K562 (cell line): Measurements from ENCODE around the gene CLP1. TPM values are rescaled to one million over a fixed set of nuclear protein-coding genes. Genes with fewer than 3 reads are reported as not detected.
"Not testable (repeated sequence)": the region's sequence is repeated elsewhere in the genome, so short reads cannot be mapped to it uniquely, and the experiment has no call there.

Source experiments
- ATAC-seq: fragments of 200-7000 bp; cut with Tn5 transposase; 3 replicates; pipeline ENCODE4 v1.9.1; 2020; ENCODE audit warnings: moderate library complexity
- BruUV-seq: library from RNA; stranded (reverse); fragments of 400-500 nt; replicated peaks from 2 replicates; lab custom pipeline; 2021; lab: Mats Ljungman, UMichigan
- CTCF ChIA-PET: fragments of 300-600 bp; formaldehyde crosslinking; extraction: SDS; loops from one replicate; lab custom pipeline; 2021; ENCODE audit warnings: low intra/inter-chr PET ratio; lab: Yijun Ruan, JAX
- POLR2A ChIA-PET: fragments of 300-600, 350-650 bp; sonication (Branson Sonifier 250); formaldehyde crosslinking; extraction: SDS; loops from one replicate; lab custom pipeline; 2021; ENCODE audit warnings: antibody characterized with exemption, inconsistent platforms; lab: Yijun Ruan, JAX
- DNase-seq, 4 experiments: peaks; one replicate each; pipeline versions ENCODE4 v3.0.0 to v3.0.0-alpha.2; 2011 to 2018; ENCODE audit warnings: low spot score in 3 of 4, mixed read lengths in 3 of 4; ENCODE audit errors: extremely low read depth in 1 of 4
- FAIRE-seq: peaks from 2 replicates; lab custom pipeline; 2011; peaks lifted over from hg19 to GRCh38; lab: Jason Lieb, UNC
- H2AFZ ChIP-seq: 2 replicates; pipeline ENCODE4 v1.6.0; 2011; ENCODE audit warnings: low read depth, low read length, control low read depth, inconsistent platforms
- H3K27ac ChIP-seq: fragments of 200-600 bp; 3 replicates; pipeline ENCODE4 v1.8.0; 2011; ENCODE audit warnings: low read depth, mild to moderate bottlenecking, control low read depth, inconsistent platforms, low read length, moderate library complexity, mixed read lengths; ENCODE audit errors: extremely low read depth
- H3K27me3 ChIP-seq, 2 experiments: fragments of 300-600 bp in 1 of 2; 2 replicates in 1 of 2; 3 replicates in 1 of 2; pipeline versions ENCODE4 v1.6.0 to v1.8.0; 2011; ENCODE audit warnings: inconsistent platforms in 2 of 2, low read length in 2 of 2, mild to moderate bottlenecking in 1 of 2, mixed read lengths in 1 of 2, moderate library complexity in 1 of 2; ENCODE audit not compliant: control insufficient read depth in 2 of 2, insufficient read depth in 2 of 2
- H3K36me3 ChIP-seq: fragments of 300-600 bp; 3 replicates; pipeline ENCODE4 v1.8.0; 2011; ENCODE audit warnings: mild to moderate bottlenecking, low read length, inconsistent platforms; ENCODE audit not compliant: control insufficient read depth, insufficient read depth
- H3K4me1 ChIP-seq, 2 experiments: fragments of 200-600 bp in 1 of 2; replicated peaks in 1 of 2; 2 replicates in 1 of 2; 3 replicates in 1 of 2; pipeline versions ENCODE4 v1.5.1 to v1.8.0; 2011; ENCODE audit warnings: inconsistent platforms in 2 of 2, low read length in 2 of 2, mild to moderate bottlenecking in 1 of 2, mixed read lengths in 1 of 2, moderate library complexity in 1 of 2; ENCODE audit not compliant: control insufficient read depth in 2 of 2, insufficient read depth in 2 of 2
- H3K4me2 ChIP-seq: 2 replicates; pipeline ENCODE4 v1.6.1; 2011; ENCODE audit warnings: low read length, control low read depth, inconsistent platforms, mixed read lengths; ENCODE audit not compliant: insufficient read depth
- H3K4me3 ChIP-seq: fragments of 200-600 bp; sonication (generic), shearing (Covaris generic); 2 replicates; pipeline ENCODE4 v1.5.1; 2016; ENCODE audit warnings: control low read depth, inconsistent platforms
- H3K79me2 ChIP-seq: fragments of 200-600 bp; 3 replicates; pipeline ENCODE4 v1.8.0; 2011; ENCODE audit warnings: low read length, inconsistent platforms; ENCODE audit not compliant: control insufficient read depth, insufficient read depth
- H3K9ac ChIP-seq, 2 experiments: 2 replicates each; pipeline versions ENCODE4 v1.6.0 to v1.6.1; 2011; ENCODE audit warnings: low read depth in 2 of 2, low read length in 2 of 2, control low read depth in 1 of 2, inconsistent platforms in 1 of 2, mild to moderate bottlenecking in 1 of 2, mixed read lengths in 1 of 2; ENCODE audit not compliant: insufficient read depth in 1 of 2
- H3K9me1 ChIP-seq: one replicate; pipeline ENCODE4 v1.6.0; 2011; ENCODE audit warnings: inconsistent platforms, mild to moderate bottlenecking, low read length, moderate library complexity; ENCODE audit not compliant: control insufficient read depth, insufficient read depth
- H3K9me3 ChIP-seq: replicated peaks from 2 replicates; pipeline ENCODE4 v1.5.1; 2011; ENCODE audit warnings: low read depth, low read length, inconsistent platforms; ENCODE audit not compliant: control insufficient read depth, insufficient read depth
- H4K20me1 ChIP-seq: replicated peaks from 2 replicates; pipeline ENCODE4 v1.6.1; 2011; ENCODE audit warnings: low read length, inconsistent platforms, mixed read lengths; ENCODE audit not compliant: control insufficient read depth, insufficient read depth
- CEBPB ChIP-seq: fragments of 450-650 bp; IDR thresholded peaks from 2 replicates; pipeline ENCODE4 v1.6.1; 2016; ENCODE audit warnings: missing genetic modification characterization, missing compliant biosample characterization
- CEBPG ChIP-seq, 3 experiments: fragments of 200-800 bp in 1 of 3; sonication (Bioruptor generic) in 1 of 3; sonication (generic) in 1 of 3; formaldehyde crosslinking in 1 of 3; IDR thresholded peaks in 2 of 3; conservative IDR thresholded peaks in 1 of 3; 2 replicates each; pipeline versions ENCODE4 v1.6.1 to v1.8.0; 2016 to 2022; ENCODE audit warnings: missing compliant biosample characterization in 2 of 3, missing genetic modification characterization in 2 of 3, mild to moderate bottlenecking in 1 of 3, missing genetic modification reagents in 1 of 3
- ILF3 ChIP-seq: fragments of 450-650 bp; IDR thresholded peaks from 2 replicates; pipeline ENCODE4 v1.6.1; 2018; ENCODE audit warnings: antibody characterized with exemption, mild to moderate bottlenecking, moderate library complexity, borderline replicate concordance
- MCM7 ChIP-seq, 2 experiments: fragments of 450-650 bp; IDR thresholded peaks; 2 replicates each; pipeline ENCODE4 v1.6.1; 2016 to 2018
- MXI1 ChIP-seq: IDR thresholded peaks from 2 replicates; pipeline ENCODE4 v1.6.1; 2011; ENCODE audit warnings: low read depth, mild to moderate bottlenecking, improper control_type of control experiment, low read length
- WGBS: fragments of 100-300 bp; shearing (Covaris generic); methylation state at CpG from one replicate; pipeline ENCODE4 v1.1.6; 2016; ENCODE audit warnings: low coverage, mixed read lengths; ENCODE audit not compliant: insufficient coverage; ENCODE audit errors: missing lambda C conversion rate; 5-methylcytosine and 5-hydroxymethylcytosine counted together
- in situ Hi-C: fragments of 300-500 bp; cut with MboI; formaldehyde crosslinking; loops from 4 replicates; pipeline ENCODE4 v1.15.0; 2018; ENCODE audit warnings: inconsistent platforms, mixed read lengths
- intact Hi-C: fragments of 100-400 bp; cut with micrococcal nuclease; formaldehyde crosslinking; loops from 2 replicates; pipeline ENCODE4 v1.14.2; 2022
- microRNA counts: library from miRNA; unstranded; fragments of <30 nt; microRNA quantifications from one replicate; lab custom pipeline; 2016
- microRNA-seq: library from miRNA; unstranded; fragments of <30 nt; microRNA quantifications from one replicate; pipeline ENCODE4, GENCODE V29; 2018; ENCODE audit warnings: borderline microRNAs expressed
- polyA plus RNA-seq, 8 experiments: library from polyadenylated mRNA; depleted of rRNA in 4 of 8; stranded (reverse) in 5 of 8; unstranded in 3 of 8; fragments of >200 nt; fragmentation: Nextera tagmentation in 2 of 8; fragmentation: Illumina TruSeq in 1 of 8; extraction: Ambion mirVana in 2 of 8; extraction: Trizol in 1 of 8; gene quantifications; 2 replicates each; pipeline versions ENCODE4 v1.2.1 to v1.2.3, GENCODE V29; 2011 to 2014; ENCODE audit warnings: inconsistent platforms in 1 of 8, missing spikeins in 1 of 8
- small RNA-seq: library from RNA; depleted of rRNA; stranded (forward); fragments of <200 nt; gene quantifications from one replicate; pipeline ENCODE3, GENCODE V24; 2014
- total RNA-seq, 7 experiments: library from RNA; depleted of rRNA in 6 of 7; stranded (reverse); fragments of >200 nt in 6 of 7; fragmentation: Illumina TruSeq in 2 of 7; extraction: Trizol in 2 of 7; gene quantifications; 2 replicates each; pipeline versions ENCODE4 v1.2.1 to v1.2.3, GENCODE V29; 2011 to 2021; ENCODE audit warnings: low replicate concordance in 1 of 7

Gene CLP1
- total and polyA plus RNA-seq, 9 of the 15 experiments (the other 6 are each of a cell fraction or from before 2014, with no cell fraction given), result 19.1 to 46.2 (median 27.8) TPM

DNA sequence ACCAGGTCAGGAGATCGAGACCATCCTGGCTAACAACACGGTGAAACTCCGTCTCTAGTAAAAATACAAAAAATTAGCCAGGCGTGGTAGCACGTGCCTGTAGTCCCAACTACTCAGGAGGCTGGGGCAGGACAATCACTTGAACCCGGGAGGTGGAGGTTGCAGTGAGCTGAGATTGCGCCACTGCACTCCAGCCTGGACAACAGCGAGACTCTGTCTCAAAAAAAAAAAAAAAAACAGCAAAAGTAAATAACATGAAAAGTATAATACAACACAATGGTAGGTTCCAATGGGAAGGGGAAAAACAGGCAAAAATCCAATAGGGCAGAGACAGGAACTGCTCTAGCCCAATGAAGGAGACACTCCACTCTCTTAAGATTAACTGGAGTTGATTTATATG lies 47.9 kb downstream of the CLP1 start:
- not testable (repeated sequence) for BruUV-seq, FAIRE-seq
- 91% methylated on average over 7 of the region's 8 CpGs for WGBS

DNA sequence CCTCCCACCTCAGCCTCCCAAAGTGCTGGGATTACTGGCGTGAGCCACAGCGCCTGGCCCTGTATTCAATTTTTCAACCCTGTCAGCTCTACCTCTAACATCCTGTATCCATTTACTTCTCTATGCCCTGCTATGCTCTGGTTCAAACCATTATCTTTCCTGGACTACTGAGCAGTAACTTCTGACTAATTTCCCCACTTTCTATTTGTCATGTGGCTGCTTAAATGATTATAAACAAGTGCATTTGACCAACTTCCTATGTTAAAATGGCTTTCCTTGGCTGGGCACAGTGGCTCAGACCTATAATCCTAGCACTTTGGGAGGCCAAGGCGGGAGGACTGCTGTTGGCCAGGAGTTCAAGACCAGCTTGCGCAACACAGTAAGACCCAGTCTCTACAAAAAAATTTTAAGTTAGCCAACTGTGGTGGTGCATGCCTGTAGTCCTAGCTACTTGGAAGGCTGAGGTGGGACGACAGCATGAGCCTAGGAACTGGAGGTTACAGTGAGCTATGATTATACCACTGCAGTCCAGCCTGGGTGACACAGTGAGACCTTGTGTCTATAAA lies 52.3 kb downstream of the CLP1 start:
- ChIA-PET POLR2A (interaction anchor here (0.9 to 1.2 kb wide), 3 partner anchors 12 to 32 kb away, joined by 3 to 5 read pairs (median 3); partner anchors contain the start of gene SELENOH), CTCF (no interaction called here)
- Histone ChIP-seq H3K27me3 (no peaks in the 10 kb centered on the region), H3K9me3 (no peaks in the 10 kb centered on the region; the same call in 1 of the 2 replicates), H3K4me2 (no peak overlapping the region), H3K4me1 (peaks cover 9% of the 10 kb centered on the region in 2 experiments; a peak in 3 of 5 replicates), H4K20me1 (0 out of 2 replicates have a peak, but pooled peaks cover 4% of the 10 kb centered on the region), H3K36me3 (peaks cover 28% of the 10 kb centered on the region; the same call in 2 of the 3 replicates), H3K9me1 (no peaks in the 10 kb centered on the region), H3K27ac (no peak overlapping the region), H3K9ac (no peak overlapping the region), H2AFZ (no peak overlapping the region), H3K4me3 (no peak overlapping the region), H3K79me2 (peaks cover 53% of the 10 kb centered on the region)
- FAIRE-seq (no peak), ATAC-seq (no peak), DNase-seq (no peak)
- intact Hi-C loops, result no loop called here
- 84% methylated on average over 5 of the region's 5 CpGs for WGBS
- TF ChIP-seq CEBPB, result peak; percentile 84
- TF ChIP-seq ILF3, result no peak
- no peak for TF ChIP-seq MXI1
- no peak for TF ChIP-seq MCM7 (IDR thresholded peaks at IDR 0.05)
- TF ChIP-seq CEBPG (CRISPR knock-in tag; IDR thresholded peaks at IDR 0.05), result no peak
- TF ChIP-seq CEBPG (tag; conservative IDR thresholded peaks at IDR 0.05 in 1 of 2, IDR thresholded peaks at IDR 0.05 in 1 of 2), result peak; percentile 47 to 61; a peak in 3 of 4 replicates
- BruUV-seq, result no TSS peak
- in situ Hi-C loops, result no loop called here

More for the DNA sequence above, 47.9 kb downstream of the CLP1 start:
- H3K27me3 ChIP-seq, H3K4me3 ChIP-seq, H3K9me3 ChIP-seq, H3K9ac ChIP-seq, H3K27ac ChIP-seq, H3K4me1 ChIP-seq, ATAC-seq, H2AFZ ChIP-seq, in situ Hi-C loops, CTCF ChIA-PET, H3K4me2 ChIP-seq, intact Hi-C loops, H3K9me1 ChIP-seq, DNase-seq, H4K20me1 ChIP-seq: not testable (repeated sequence)
- Histone ChIP-seq H3K79me2 (peaks cover 11% of the 10 kb centered on the region), H3K36me3 (peaks cover 45% of the 10 kb centered on the region)
- POLR2A ChIA-PET, result interaction anchor here (0.6 kb wide), 1 partner anchor 27 kb away, joined by 3 read pairs; no protein-coding TSS in a partner anchor

MicroRNAs encoded within 50 kb of the gene (microRNA counts, 767-probe panel; counts per million panel counts)
- microRNA hsa-miR-130a-3p (lab: Ali Mortazavi, UCI), result 4,107 counts per million, percentile 82 among the panel's probes with 10 or more counts

Small RNA genes lying within 50 kb of the gene (microRNA-seq; reads per million reads assigned to microRNA genes)
- gene MIR130A, result 1.5 reads per million, percentile 19 among the genes with 10 or more reads in this experiment

Small RNA genes lying within 50 kb of the gene (small RNA-seq; reads per million reads assigned to genes)
- 0.55 reads per million, percentile 28 among the genes with 10 or more reads in this experiment for gene MIR130A

Other genes with a start within 250 kb of the CLP1 start
Only the 7 nearest of the 14 such genes appear.
- 7.7 and 11.8 TPM in 2 replicates for gene UBE2L6, start 90.1 kb upstream of the CLP1 start, total RNA-seq (2014; rRNA removed)
- 6.4 and 7.9 TPM in 2 replicates for gene UBE2L6, start 90.1 kb upstream of the CLP1 start, total RNA-seq (2014; rRNA removed; fragmentation: Illumina TruSeq; extraction: Trizol)
- gene UBE2L6, start 90.1 kb upstream of the CLP1 start, total RNA-seq (2015; rRNA removed; fragmentation: Illumina TruSeq; extraction: Trizol), result 9.1 and 10.9 TPM in 2 replicates
- gene UBE2L6, start 90.1 kb upstream of the CLP1 start, total RNA-seq (2021), result 9.7 and 9.8 TPM in 2 replicates
- gene UBE2L6, start 90.1 kb upstream of the CLP1 start, polyA plus RNA-seq (2011; rRNA removed), result 5.4 and 5.9 TPM in 2 replicates
- 13.2 and 15.7 TPM in 2 replicates for gene UBE2L6, start 90.1 kb upstream of the CLP1 start, polyA plus RNA-seq (2014; fragmentation: Illumina TruSeq; extraction: Trizol)
- gene UBE2L6, start 90.1 kb upstream of the CLP1 start, polyA plus RNA-seq (2014; fragmentation: Nextera tagmentation; extraction: Ambion mirVana), result 10 to 100 TPM; 21.5 to 24.9 TPM
- gene UBE2L6, start 90.1 kb upstream of the CLP1 start, polyA plus RNA-seq (2014; rRNA removed), result 9.8 and 11.1 TPM in 2 replicates
- gene SERPING1, start 60.1 kb upstream of the CLP1 start, total RNA-seq (2014; rRNA removed), result not detected in 2 replicates
- not detected in 2 replicates for gene SERPING1, start 60.1 kb upstream of the CLP1 start, total RNA-seq (2014; rRNA removed; fragmentation: Illumina TruSeq; extraction: Trizol)
- gene SERPING1, start 60.1 kb upstream of the CLP1 start, total RNA-seq (2015; rRNA removed; fragmentation: Illumina TruSeq; extraction: Trizol), result 0.14 TPM in 1 of 2 replicates, not detected in the other
- 0.94 and 1.00 TPM in 2 replicates for gene SERPING1, start 60.1 kb upstream of the CLP1 start, total RNA-seq (2021)
- 0.10 and 0.31 TPM in 2 replicates for gene SERPING1, start 60.1 kb upstream of the CLP1 start, polyA plus RNA-seq (2011; rRNA removed)
- gene SERPING1, start 60.1 kb upstream of the CLP1 start, polyA plus RNA-seq (2014; fragmentation: Illumina TruSeq; extraction: Trizol), result 0.08 and 0.31 TPM in 2 replicates
- gene SERPING1, start 60.1 kb upstream of the CLP1 start, polyA plus RNA-seq (2014; fragmentation: Nextera tagmentation; extraction: Ambion mirVana), result under 1 TPM; 0.21 to 0.30 TPM
- 0.20 and 0.55 TPM in 2 replicates for gene SERPING1, start 60.1 kb upstream of the CLP1 start, polyA plus RNA-seq (2014; rRNA removed)
- gene YPEL4, start 7.8 kb upstream of the CLP1 start, total RNA-seq (2014; rRNA removed), result 0.37 TPM in 1 of 2 replicates, not detected in the other
- 0.16 and 0.22 TPM in 2 replicates for gene YPEL4, start 7.8 kb upstream of the CLP1 start, total RNA-seq (2014; rRNA removed; fragmentation: Illumina TruSeq; extraction: Trizol)
- 0.07 and 0.08 TPM in 2 replicates for gene YPEL4, start 7.8 kb upstream of the CLP1 start, total RNA-seq (2015; rRNA removed; fragmentation: Illumina TruSeq; extraction: Trizol)
- 0.42 and 0.51 TPM in 2 replicates for gene YPEL4, start 7.8 kb upstream of the CLP1 start, total RNA-seq (2021)
- 0.91 and 1.4 TPM in 2 replicates for gene YPEL4, start 7.8 kb upstream of the CLP1 start, polyA plus RNA-seq (2011; rRNA removed)
- 0.40 and 0.48 TPM in 2 replicates for gene YPEL4, start 7.8 kb upstream of the CLP1 start, polyA plus RNA-seq (2014; fragmentation: Illumina TruSeq; extraction: Trizol)
- gene YPEL4, start 7.8 kb upstream of the CLP1 start, polyA plus RNA-seq (2014; fragmentation: Nextera tagmentation; extraction: Ambion mirVana), result under 1 TPM in 1 of 2 experiments, not detected in 1; 0.08 TPM
- gene YPEL4, start 7.8 kb upstream of the CLP1 start, polyA plus RNA-seq (2014; rRNA removed), result 0.40 and 1.1 TPM in 2 replicates
- gene ZDHHC5, start 10.4 kb downstream of the CLP1 start, total RNA-seq (2014; rRNA removed), result 22.5 and 30.0 TPM in 2 replicates
- gene ZDHHC5, start 10.4 kb downstream of the CLP1 start, total RNA-seq (2014; rRNA removed; fragmentation: Illumina TruSeq; extraction: Trizol), result 31.3 and 35.6 TPM in 2 replicates
- gene ZDHHC5, start 10.4 kb downstream of the CLP1 start, total RNA-seq (2015; rRNA removed; fragmentation: Illumina TruSeq; extraction: Trizol), result 35.9 and 37.1 TPM in 2 replicates
- gene ZDHHC5, start 10.4 kb downstream of the CLP1 start, total RNA-seq (2021), result 46.3 and 51.8 TPM in 2 replicates
- gene ZDHHC5, start 10.4 kb downstream of the CLP1 start, polyA plus RNA-seq (2011; rRNA removed), result 41.6 and 44.7 TPM in 2 replicates
- gene ZDHHC5, start 10.4 kb downstream of the CLP1 start, polyA plus RNA-seq (2014; fragmentation: Illumina TruSeq; extraction: Trizol), result 51.5 and 64.2 TPM in 2 replicates
- 1 to 10 TPM; 3.8 to 8.8 TPM for gene ZDHHC5, start 10.4 kb downstream of the CLP1 start, polyA plus RNA-seq (2014; fragmentation: Nextera tagmentation; extraction: Ambion mirVana)
- gene ZDHHC5, start 10.4 kb downstream of the CLP1 start, polyA plus RNA-seq (2014; rRNA removed), result 36.4 and 39.1 TPM in 2 replicates
- 19.3 and 23.5 TPM in 2 replicates for gene MED19, start 54.5 kb downstream of the CLP1 start, total RNA-seq (2014; rRNA removed)
- 13.9 and 14.9 TPM in 2 replicates for gene MED19, start 54.5 kb downstream of the CLP1 start, total RNA-seq (2014; rRNA removed; fragmentation: Illumina TruSeq; extraction: Trizol)
- 15.0 and 17.2 TPM in 2 replicates for gene MED19, start 54.5 kb downstream of the CLP1 start, total RNA-seq (2015; rRNA removed; fragmentation: Illumina TruSeq; extraction: Trizol)
- gene MED19, start 54.5 kb downstream of the CLP1 start, total RNA-seq (2021), result 13.7 and 14.0 TPM in 2 replicates
- gene MED19, start 54.5 kb downstream of the CLP1 start, polyA plus RNA-seq (2011; rRNA removed), result 16.4 and 19.2 TPM in 2 replicates
- 17.7 and 19.8 TPM in 2 replicates for gene MED19, start 54.5 kb downstream of the CLP1 start, polyA plus RNA-seq (2014; fragmentation: Illumina TruSeq; extraction: Trizol)
- gene MED19, start 54.5 kb downstream of the CLP1 start, polyA plus RNA-seq (2014; fragmentation: Nextera tagmentation; extraction: Ambion mirVana), result 1 to 10 TPM; 7.3 to 7.9 TPM
- gene MED19, start 54.5 kb downstream of the CLP1 start, polyA plus RNA-seq (2014; rRNA removed), result 15.9 and 22.1 TPM in 2 replicates
- 184 and 195 TPM in 2 replicates for gene TMX2, start 54.8 kb downstream of the CLP1 start, total RNA-seq (2014; rRNA removed)
- 232 and 235 TPM in 2 replicates for gene TMX2, start 54.8 kb downstream of the CLP1 start, total RNA-seq (2014; rRNA removed; fragmentation: Illumina TruSeq; extraction: Trizol)
- gene TMX2, start 54.8 kb downstream of the CLP1 start, total RNA-seq (2015; rRNA removed; fragmentation: Illumina TruSeq; extraction: Trizol), result 215 and 227 TPM in 2 replicates
- 175 and 176 TPM in 2 replicates for gene TMX2, start 54.8 kb downstream of the CLP1 start, total RNA-seq (2021)
- gene TMX2, start 54.8 kb downstream of the CLP1 start, polyA plus RNA-seq (2011; rRNA removed), result 169 and 192 TPM in 2 replicates
- gene TMX2, start 54.8 kb downstream of the CLP1 start, polyA plus RNA-seq (2014; fragmentation: Illumina TruSeq; extraction: Trizol), result 243 and 281 TPM in 2 replicates
- gene TMX2, start 54.8 kb downstream of the CLP1 start, polyA plus RNA-seq (2014; fragmentation: Nextera tagmentation; extraction: Ambion mirVana), result 100 to 1,000 TPM; 381 to 433 TPM
- gene TMX2, start 54.8 kb downstream of the CLP1 start, polyA plus RNA-seq (2014; rRNA removed), result 218 and 224 TPM in 2 replicates
- 254 and 261 TPM in 2 replicates for gene SELENOH, start 83.7 kb downstream of the CLP1 start, total RNA-seq (2014; rRNA removed)
- 47.8 and 49.2 TPM in 2 replicates for gene SELENOH, start 83.7 kb downstream of the CLP1 start, total RNA-seq (2014; rRNA removed; fragmentation: Illumina TruSeq; extraction: Trizol)
- 118 and 136 TPM in 2 replicates for gene SELENOH, start 83.7 kb downstream of the CLP1 start, total RNA-seq (2015; rRNA removed; fragmentation: Illumina TruSeq; extraction: Trizol)
- 194 and 216 TPM in 2 replicates for gene SELENOH, start 83.7 kb downstream of the CLP1 start, total RNA-seq (2021)
- gene SELENOH, start 83.7 kb downstream of the CLP1 start, polyA plus RNA-seq (2011; rRNA removed), result 116 and 120 TPM in 2 replicates
- 33.9 and 70.6 TPM in 2 replicates for gene SELENOH, start 83.7 kb downstream of the CLP1 start, polyA plus RNA-seq (2014; fragmentation: Illumina TruSeq; extraction: Trizol)
- gene SELENOH, start 83.7 kb downstream of the CLP1 start, polyA plus RNA-seq (2014; fragmentation: Nextera tagmentation; extraction: Ambion mirVana), result 10 to 100 TPM; 16.6 to 39.5 TPM
- 278 and 299 TPM in 2 replicates for gene SELENOH, start 83.7 kb downstream of the CLP1 start, polyA plus RNA-seq (2014; rRNA removed)